Astrocyte of the cerebellum (primary cell): ENCODE data around the gene ABCA1.

Experiments
- DNase-seq: peaks from one replicate; pipeline ENCODE4 v3.0.0-alpha.2; 2011; ENCODE audit warnings: low read depth
- H3K4me3 ChIP-seq: 2 replicates; pipeline ENCODE4 v1.5.1; 2011; ENCODE audit warnings: mild to moderate bottlenecking, low read depth, low read length, moderate library complexity
- CTCF ChIP-seq: IDR thresholded peaks from 2 replicates; pipeline ENCODE4 v1.5.1; 2012; ENCODE audit warnings: low read length, low read depth, moderate library complexity, mild to moderate bottlenecking; ENCODE audit errors: missing control alignments
- in situ Hi-C: cut with HindIII; loops from 2 replicates; pipeline ENCODE4 v1.10.0; 2017; ENCODE audit warnings: low sequenced_read_pairs

The ABCA1 gene

GRCh38 chr9:104795857-104796256, 132.1 kb downstream of the ABCA1 start:
- in situ Hi-C loops: no loop called here
- no peak overlapping the region for H3K4me3 ChIP-seq
- no peak for TF ChIP-seq CTCF
- DNase-seq: no peak

- no peak for DNase-seq
- no peak overlapping the region for H3K4me3 ChIP-seq
- in situ Hi-C loops: no loop called here
- no peak for TF ChIP-seq CTCF
These were observed 132.9 kb downstream of the ABCA1 start for GRCh38 chr9:104795082-104795481.

- in situ Hi-C loops: no loop called here
- no peak for TF ChIP-seq CTCF
- no peak overlapping the region for H3K4me3 ChIP-seq
- DNase-seq: no peak
These were observed 133.9 kb downstream of the ABCA1 start for GRCh38 chr9:104794070-104794469.

GRCh38 chr9:104788251-104788650, 139.7 kb downstream of the ABCA1 start:
- H3K4me3 ChIP-seq: no peak overlapping the region
- in situ Hi-C loops: no loop called here
- DNase-seq: no peak
- TF ChIP-seq CTCF: no peak

- TF ChIP-seq CTCF: no peak
These were observed 140.5 kb downstream of the ABCA1 start for GRCh38 chr9:104787306-104788015.

GRCh38 chr9:104786293-104786692, 141.7 kb downstream of the ABCA1 start:
- H3K4me3 ChIP-seq: no peak overlapping the region
- DNase-seq: no peak
- in situ Hi-C loops: no loop called here
- no peak for TF ChIP-seq CTCF

More at GRCh38 chr9:104787306-104788015, 140.5 kb downstream of the ABCA1 start:
- in situ Hi-C loops: no loop called here
- no peak for DNase-seq
- H3K4me3 ChIP-seq: no peak overlapping the region
